ENCODE measurements around the gene B3GALT6.

Gene B3GALT6

DNA sequence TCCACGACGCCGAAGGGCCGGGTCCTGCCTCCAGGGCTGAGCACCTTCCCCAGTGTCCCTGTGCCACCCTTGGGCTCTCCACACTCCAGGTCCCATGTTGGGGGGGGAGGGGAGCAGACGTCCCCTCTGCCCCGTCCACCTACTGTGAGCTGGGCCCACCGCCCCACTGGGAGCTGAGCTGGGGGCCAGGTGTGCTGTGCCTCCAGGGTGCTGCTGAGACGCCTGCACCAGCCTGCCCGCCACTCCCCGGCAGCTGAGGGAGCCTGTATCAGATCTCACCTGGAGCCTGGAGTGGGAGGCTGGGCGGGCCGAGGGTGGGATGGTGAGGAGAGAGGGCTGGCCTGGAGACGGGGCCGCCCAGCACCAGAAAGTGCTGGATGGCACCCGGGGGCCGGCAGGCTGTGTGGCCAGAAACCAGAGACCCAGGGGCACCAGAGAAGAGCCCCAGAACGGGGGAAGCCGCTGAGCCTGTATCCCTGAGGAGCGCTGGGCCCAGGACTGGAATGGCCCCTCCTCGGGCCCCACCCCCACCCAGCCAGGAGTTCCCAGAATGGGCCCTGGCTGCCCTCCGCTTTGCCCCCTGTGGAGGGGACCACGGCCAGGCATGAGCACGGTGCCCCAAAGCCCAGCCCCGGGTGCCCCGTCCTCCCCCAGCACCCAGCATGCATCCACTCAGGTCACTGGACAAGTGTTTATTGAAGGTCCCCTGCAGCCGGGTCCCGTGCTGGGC is 29.0 kb upstream of the B3GALT6 start:
- no peak for DNase-seq

DNA sequence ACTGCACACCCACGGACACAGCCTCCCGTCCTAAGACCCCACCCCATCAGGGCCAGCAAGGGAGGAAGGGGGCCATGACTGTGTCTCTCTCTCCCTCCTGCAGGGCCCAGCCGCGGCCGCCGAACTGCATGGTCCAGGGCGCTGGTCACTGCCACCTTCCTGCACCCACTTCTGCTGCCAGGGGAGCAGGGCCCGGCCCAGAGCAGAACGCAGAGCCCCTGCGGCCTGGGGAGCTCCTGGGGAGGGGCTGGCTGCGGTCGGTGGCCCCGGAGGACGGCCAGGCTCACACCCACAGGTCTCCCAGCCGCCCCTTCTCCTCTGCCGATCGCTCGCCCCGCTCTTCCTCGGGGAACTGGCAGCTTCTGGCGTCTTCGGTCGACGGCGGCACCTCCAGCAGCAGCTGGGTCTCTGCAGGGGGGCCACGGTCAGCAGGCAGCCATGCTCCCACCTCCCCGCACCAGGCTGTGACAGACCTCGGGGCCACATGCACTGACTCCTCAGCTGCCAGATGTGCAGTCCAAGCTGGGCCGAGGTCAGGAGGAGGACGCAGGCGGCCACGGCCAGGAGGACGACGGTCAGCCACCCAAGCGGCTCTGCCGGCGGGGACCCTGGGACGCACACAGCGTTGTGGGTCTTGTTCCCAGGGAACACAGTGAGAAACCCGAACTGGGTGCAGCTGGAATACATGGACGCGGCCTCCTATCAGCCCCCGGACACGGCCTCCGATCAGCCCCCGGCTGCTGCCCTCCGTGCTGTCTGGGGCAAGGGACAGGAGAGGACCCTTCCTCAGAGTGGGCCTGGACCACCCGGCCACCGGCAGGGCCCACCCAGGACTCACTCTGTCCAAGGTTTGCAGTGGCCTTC is 28.2 kb upstream of the B3GALT6 start:
- no peak for DNase-seq

DNA sequence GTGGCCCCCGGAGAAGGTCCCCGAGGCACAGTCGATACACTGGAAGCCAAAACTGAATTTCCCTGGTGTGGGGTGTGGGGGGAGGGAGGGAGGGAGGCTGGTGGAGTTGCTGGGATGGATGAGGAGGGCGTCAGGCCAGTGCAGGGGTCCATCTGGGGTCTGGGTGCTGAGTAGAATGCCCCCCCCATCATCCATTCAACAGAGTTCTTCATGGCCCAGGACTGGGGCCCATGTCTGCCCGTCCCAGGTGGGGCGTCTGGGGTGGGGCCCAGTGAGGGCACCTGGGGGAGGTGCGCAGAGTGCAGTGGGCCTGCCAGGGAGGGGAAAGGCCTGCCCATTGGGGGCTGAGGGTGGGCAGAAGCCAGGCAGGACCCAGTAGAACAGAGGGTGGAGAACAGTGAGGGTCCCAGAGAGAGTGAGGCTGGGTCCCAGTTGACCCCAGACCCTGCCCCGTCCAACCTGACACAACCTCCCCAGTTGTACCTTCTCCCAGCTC is 27.6 kb upstream of the B3GALT6 start:
- no peak for DNase-seq

DNA sequence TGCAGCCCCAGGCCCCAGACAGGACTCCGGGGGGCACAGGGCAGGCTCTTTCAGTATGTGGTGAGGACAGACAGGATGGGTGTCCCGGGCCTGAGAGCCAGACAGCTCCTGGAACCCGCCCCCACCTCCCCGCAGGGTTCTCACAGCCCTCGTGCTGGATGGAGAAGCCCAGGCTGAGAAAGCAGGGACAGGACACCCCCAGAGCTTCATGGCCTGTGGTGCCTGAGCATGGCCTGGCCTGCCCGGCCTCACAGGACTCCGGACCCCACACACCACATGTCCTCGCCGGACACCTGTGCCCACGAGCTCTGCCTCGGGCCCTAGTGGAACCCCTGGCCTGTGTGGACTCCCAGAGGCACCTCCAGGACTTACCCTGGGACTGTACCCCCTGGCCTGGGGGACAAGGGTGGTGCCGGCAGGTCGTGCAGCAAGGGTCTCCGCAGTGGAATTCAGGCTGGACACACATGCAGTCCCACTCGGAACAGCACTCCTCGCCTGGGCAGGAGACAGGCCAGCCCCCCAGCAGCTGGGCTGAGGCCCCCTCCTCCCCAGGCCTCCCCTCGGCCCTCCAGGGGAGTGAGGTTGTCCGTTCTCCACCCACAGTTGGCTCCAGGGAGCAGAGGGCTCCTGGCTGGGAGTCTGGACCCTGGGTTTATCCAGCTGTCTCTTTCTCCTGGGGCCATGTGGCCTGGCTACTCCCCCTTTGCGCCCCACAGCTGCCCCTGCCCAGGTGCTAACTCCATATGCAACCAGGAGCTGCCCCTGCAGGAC is 26.9 kb upstream of the B3GALT6 start:
- no peak for DNase-seq

DNA sequence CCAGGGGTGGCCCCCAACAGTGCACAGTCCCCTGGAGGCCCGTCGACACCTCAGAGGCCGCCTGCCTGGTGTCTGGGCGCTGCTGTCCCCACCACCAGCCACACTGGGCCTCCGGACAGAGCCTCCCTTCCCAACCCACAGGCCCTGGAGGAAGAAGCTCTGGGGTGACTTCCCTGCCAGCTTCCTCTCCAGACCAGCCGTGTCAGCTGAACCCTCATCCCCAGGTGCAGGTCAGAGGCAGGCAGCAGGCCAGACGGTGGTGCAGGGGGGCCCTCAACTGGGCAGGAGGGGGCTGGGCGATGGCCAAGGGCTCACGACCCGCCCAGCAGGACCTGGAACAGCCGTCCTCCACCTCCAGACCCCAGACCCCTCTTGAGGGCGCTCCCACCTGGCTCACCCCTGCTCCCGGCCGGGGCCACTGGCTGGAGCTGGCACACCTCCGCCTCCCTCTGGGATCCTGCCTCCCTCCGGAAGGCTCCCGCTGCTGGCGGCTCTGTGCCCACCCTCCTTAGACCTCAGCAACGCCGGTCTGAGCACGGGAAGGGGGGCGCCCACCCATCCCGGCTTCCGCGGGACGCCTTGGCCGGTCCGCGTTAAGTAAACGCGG is 26.2 kb upstream of the B3GALT6 start:
- no peak for DNase-seq

DNA sequence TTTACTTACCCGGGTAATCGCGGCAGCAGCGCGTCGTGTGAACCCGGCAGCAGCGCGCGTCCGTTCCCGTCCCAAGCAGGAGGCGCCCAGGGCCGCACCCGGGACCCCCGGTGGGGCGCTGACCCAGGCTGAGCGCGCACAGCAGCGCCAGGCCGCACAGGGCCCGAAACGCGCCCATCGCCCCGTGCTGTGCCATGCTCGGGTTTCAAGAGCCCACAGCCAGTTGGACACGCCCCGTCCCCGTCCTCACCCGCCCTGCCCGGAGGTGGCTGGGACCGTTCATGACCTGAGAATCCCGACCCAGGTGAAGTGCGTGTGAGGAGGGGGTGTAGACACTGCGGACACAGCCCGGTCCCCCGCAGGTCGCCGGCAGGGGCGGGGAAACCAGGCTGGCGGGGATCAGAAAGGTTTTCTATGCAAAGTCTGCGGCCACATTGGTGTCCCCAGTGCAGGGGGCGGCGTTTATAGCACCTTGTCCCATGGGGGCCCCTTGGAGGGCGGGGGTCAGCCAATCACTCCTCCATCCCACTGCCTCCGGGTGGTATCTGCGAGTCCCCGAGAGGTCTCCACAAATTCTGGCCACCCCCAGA is 25.6 kb upstream of the B3GALT6 start, which contains the start of gene TNFRSF18:
Gene TNFRSF18, minus strand, starts transcription at position 217 of the 590 bp plus-strand sequence. Its CDS starts 21 bp downstream, at position 196.
- DNase-seq: peak; percentile 34

DNA sequence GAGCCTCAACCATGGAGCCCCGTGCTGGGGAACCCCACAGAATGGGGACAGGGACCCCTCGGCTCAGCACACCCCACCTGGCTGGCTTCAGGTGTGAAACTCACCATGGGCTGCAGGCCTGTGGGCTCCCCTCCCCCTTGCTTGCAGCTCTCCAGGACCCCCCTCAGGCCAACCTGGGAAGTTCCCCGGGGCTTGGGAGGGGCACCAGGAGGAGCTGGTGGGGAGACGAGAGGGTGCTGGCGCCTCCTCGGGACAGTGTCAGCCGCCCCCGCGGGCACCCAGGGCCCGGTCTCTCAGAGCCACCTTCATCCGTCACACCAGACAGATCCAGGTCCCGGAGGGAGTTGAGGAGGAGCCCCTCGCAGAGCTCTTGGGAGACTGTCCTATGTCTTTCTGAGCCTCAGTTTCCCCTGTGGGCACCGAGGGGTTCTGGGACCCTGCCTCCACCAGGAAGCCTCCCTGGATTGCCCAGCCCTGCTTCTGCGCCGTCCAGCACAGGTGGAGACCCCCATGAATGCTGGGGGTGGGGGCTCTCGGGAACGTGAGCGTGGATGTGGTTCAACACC is 25.0 kb upstream of the B3GALT6 start:
- DNase-seq: no peak

DNA sequence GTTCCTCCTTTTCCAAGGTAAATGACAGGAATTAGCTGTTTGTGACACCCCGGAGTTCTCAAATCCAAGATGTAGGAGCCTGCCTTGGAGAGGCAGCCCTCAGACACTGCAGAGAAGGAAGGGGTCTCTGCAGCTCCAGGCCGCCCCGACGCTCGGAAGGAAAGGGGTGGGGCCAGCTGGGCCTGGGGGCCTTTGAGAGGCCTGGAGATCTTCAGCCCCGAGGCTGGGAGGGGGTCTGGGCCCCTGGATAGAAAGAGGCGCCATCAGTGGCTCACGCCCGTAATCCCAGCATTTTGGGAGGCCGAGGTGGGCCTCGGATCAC is 24.5 kb upstream of the B3GALT6 start:
- DNase-seq: no peak

DNA sequence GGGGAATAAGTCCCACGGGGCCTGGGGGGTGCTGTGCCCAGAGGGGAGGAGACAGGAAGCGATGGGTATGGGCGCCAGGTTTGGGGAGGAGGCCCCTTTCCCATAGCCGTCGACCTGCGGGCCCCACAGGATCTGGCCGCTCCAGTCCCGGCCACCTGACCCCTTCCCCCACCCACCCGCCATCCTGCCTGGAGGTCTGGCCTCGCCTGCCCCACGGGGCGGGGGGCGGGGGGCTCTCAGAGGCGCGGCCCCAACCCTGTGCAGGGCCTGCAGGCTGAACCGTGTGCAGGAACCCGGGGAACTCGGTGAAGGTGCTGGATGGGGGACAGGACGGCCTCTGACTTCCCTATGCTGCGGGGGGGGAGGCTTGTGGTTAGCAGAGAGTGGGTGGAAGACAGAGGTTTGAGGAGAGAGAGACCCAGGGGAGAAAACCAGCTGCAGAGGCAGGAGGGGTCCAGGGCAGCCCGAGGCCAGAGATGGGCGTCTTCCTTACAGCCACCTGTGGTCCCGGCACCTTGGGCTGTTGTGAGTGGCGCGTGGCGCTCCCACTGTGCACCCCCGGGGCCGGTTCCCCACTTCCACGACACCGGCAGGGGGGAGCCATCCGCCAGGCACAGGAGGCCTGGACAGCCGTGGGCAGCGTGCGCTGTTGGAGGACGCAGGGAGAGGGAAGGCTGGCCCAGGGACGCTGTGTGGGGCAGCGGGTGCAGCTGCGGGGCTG is 23.2 kb upstream of the B3GALT6 start:
- peak; percentile 2 for DNase-seq

DNA sequence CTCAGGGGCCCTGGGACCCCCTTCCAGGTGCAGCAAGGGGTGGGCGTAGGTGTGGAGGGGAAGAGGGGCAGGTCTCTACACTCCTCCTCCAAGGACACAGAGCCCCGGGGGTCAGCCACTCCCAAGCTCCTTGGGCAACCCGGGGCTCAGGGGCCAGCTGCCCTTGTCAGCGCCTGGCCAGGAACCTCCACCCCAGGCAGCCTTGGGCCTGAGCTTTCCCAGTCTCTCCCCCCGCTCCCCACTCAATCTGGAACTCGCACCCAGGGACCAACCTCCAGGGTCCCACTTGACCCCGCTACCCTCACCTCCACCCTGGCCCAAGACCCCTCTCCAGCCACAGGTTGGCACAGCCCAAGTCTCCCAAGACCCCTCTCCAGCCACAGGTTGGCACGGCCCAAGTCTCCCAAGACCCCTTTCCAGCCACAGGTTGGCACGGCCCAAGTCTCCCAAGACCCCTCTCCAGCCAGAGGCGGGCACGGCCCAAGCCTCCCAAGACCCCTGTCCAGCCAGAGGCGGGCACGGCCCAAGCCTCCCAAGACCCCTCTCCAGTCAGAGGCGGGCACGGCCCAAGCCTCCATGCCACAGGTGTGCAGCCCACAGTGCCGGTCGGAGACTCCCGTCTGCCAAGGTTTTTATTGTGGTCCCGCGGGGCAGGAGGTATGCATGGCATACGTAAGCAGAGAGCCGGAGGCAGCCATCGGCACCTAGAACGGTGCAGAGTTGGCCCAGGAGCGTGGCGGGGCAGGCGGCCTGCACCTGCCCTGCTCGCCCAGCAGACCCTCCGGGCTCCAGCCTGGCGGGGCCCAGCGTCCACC is 21.1 kb upstream of the B3GALT6 start:
- DNase-seq: no peak

DNA sequence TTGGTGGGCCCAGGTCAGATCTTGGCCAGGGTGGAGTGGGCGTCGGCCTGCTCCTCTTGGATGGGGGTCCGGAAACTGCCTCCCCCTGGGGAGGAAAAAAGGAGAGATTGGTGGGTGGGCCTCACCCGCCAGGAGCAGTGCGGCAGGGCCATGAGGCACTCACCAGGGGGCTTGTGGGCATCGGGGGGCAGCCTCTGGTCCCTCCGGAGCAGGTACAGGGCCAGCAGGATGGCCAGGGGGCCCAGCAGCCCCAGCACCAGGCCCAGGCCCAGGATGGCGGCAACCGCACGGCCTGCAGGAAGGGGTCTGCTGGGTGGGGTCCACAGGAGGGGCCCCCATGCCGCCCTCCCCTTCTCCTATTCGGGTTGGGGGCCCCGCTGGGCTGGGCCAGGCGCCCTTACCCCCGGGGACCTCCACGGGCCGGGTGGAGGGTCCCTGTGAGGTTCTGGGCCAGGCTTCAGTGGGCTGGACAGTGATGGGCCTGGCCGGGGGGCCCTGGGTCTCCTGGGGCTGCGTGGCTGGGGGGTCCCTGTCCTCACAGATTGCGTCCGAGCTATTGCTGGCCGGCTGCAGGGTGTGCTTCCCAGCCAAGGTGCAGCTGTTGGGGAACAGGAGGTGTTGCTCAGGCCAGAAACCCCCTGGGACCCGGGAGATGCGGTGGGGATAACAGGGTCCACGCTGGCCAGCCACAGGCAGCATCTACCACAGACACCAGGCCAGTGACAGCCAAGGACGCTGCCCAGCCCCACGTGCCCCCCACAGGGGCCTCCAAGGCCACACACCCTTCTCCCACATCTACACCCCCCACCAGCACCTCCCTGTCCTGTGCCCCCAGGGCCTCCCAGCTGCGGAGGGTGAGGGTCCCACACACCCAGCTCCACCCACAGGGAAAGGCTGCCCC is 20.2 kb upstream of the B3GALT6 start:
- no peak for DNase-seq

DNA sequence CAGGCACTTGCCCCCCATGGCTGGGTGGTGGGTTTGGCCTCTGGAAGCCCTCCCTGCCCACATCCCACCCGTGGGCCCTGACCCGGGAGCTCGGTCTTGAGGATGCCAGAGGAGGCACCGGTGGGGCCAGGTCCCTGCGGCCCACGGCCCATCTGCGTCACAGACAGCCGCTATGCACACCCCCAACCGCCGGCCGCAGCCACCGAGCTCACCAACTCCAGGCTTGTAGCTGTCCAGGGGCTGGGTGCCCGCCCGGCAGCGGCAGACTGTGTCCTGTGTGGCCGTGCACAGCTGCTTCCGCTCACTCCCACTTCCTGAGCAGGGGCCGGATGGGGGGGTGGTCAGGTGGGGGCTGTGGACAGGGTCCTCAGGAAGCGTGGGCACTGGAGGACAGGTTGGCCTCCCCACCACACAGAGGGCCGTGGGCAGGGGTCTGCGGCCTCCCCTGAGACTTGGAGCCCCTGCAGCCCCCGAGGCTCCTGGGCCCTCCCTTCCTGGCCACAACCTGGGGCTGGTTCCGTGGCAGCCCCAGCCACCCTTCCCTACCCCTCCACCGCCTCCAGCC is 19.2 kb upstream of the B3GALT6 start:
- DNase-seq: no peak

DNA sequence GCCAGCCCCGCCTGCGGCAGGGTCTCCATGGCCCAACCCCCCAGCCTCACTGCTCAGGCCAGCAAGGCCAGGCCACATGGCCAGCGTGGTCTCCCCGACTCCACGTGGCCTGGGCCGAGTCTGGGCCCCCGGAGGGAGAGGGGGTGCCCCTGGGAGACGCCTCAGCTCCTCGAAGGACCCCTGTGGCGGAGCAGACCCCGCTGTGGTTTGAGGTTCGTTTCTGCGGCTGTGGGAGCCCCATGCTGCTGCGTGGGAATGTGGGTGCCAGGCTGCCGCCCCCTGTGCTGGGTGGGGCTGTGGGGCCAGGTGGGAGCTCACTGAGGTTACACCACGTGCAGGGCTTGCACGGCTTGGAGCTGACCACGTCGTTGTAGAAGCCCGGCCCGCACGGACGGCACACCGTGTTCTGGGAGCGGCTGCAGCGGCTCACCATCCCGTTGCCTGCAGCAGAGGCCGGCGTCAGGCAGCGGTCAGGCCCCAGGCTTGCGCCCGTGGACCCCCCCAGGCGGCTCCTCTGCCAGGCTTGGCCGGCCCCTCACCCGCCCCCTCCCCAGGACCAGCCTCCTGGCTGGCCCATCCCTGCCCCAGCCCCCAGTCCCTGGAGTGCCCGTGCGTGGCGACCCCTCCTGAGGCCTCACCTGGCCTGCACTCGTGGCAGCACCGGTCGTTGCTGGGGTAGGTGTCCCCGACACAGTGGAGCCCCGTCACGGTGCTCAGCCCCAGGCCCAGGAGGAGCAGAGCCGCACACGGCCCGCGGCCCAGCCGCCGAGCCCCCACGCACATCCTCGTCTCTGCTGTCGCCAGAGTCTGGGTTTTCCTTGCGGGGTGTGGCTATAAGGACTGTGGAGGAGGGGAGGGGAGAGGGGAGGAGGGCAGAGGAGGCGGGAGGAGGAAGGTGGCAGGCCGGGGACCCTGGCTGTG is 18.4 kb upstream of the B3GALT6 start, which contains the start of gene TNFRSF4:
Gene TNFRSF4, minus strand, starts transcription at position 809 of the 921 bp plus-strand sequence. Its CDS starts 26 bp downstream, at position 783.
- DNase-seq: no peak

DNA sequence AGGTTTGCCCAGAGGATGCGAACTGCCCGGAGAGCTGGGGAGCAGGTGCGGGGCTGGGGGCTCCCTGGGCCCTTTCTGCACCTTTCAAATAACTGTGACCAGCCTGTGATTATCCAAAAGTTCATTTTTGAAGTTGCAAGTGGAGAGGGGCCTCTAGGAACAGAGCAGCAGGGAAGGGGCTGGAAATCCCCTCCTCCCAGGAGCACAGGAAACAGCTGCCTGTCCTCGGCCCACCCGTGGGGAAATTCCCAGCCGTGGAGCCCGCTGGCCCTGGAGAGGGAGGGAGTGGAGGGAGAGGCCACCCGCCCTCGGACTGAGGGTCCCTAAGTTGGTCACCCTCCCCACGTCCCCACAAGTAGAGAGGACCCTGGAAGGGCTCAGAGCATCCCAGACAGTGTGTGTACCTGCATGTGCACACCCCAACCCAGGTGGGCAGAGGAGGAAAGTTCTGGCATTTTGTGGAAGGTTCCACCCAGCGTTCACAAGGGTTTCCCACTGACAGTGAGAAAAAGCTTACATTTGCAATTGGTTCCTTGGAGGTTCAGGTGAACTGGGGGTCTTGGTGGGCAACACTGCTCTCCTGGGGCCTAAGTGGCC is 16.9 kb upstream of the B3GALT6 start:
- DNase-seq: no peak

DNA sequence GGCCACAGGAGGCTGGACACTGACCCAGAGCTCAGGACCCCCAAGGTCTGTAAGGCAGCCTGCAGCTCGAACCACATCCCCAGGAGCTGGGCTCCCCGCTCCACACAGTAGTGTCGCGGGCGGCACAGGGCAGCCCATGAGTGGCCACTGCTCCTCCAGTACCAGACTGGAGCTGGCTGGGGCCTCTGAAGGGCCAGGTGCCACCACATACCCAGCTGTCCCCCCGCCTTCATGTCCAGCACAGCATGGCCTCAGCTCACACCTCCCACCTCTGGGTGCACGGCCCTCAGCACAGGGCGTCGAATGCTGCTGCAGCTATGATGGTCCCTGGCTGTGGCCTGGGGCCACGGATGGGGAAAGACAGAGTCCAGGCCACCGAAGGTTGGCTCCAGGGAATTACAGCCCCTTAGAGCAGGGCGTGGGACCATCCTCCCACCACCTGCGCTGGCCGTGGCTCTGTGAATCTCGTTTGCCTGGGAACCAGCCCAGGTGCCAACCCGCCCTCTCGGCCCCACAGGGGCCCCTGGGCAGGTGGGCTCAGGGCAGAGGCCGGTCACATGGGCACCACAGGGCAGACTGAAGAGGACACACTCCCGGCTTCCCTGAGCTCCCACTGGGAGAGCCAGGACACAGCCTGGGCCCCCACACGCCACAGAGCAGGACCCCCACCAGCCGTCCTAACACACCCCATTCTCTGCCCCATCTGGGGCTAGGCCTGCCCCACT is 16.0 kb upstream of the B3GALT6 start:
- no peak for DNase-seq

DNA sequence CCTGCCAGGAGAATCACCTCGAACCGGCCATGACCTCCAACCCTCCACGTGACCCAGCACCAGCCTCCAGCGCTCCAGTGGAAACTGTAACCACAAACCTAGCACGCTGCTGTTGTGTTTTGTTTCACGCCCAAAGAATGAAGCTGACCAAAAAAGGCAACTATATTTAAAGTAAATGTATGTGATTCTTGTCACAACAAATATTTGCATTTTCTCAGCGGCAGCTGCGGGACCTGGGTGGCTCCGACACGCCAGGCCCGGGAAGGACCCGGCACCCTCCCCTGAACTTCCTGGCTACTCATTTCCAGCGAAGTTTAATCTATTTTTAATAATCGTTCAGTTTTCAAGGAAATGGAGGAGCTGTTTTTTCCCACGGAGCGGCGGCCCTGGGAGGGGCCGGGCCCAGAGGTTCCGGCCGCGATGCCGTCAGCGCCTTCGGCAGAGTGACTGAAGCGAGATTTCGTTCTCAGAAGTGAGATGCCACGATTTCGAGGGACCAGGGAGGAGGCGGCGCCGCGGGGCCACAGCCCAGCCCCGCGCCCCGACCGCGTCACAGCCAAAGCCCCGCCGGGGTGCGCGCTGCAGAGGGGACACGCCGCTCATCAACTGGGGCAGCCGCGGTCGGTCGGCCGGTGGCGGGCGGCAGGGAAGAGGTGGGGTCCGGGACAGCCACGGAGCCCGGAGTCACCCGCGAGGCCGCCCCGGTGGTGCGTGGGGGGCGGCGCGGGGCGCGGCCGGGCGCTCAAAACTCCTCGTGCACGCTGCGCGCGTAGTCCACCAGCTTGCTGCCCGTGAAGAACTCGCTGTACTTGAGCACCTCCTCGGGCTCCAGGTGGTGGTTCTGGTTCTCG is 15.0 kb upstream of the B3GALT6 start:
- DNase-seq: no peak

Measured in eye (tissue), 1 donor.